Globus pallidus (tissue), 1 donor: ENCODE results near the gene CCDC43.
"Not testable (repeated sequence)": the region's sequence is repeated elsewhere in the genome, so short reads cannot be mapped to it uniquely, and the experiment has no call there.

Experiments used
- DNase-seq: peaks from one replicate; pipeline ENCODE4 v3.0.0-alpha.2; 2015; ENCODE audit warnings: low spot score

The CCDC43 gene

DNA sequence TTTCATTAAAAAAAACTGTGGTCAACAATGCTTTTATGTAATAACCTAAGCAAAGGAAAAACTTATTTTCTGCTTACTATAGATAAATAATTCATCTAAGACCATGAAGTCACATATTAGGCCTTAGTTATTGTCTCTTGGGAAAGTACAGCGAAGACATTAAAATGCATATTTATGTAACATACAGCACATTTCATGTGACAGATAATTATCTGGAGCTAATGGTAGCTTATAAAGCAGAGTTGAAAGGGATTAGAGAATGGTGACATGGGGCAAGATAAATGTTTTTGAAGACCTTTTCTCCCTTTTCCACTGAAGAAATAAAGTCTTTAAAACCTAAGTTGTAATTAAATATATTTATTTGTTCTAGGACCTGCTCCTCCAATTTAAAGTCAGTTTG lies 23.6 kb downstream of the CCDC43 start:
- DNase-seq = no peak

DNA sequence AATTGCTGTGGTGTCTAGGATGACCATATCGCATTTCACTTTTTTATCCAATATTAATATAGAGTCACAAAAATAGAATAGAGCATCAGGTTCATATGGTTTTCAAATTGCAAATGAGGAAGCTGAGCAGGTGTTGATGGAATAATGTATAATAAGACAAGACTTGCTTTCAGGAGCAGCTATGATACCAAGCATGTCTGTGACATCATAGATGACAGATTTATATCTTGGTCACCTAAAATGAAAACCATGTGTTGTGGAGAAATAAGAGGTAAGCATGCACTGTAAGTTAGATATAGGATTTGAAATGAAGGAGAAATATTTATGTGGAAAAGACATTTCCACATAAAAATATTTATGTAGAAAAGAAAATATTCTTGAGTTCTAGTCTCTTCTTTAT lies 24.7 kb downstream of the CCDC43 start:
- DNase-seq = no peak

- no peak for DNase-seq
These were observed 26.5 kb downstream of the CCDC43 start for GRCh38 chr17:44663095-44663494.

- no peak for DNase-seq
These were observed 27.7 kb downstream of the CCDC43 start for GRCh38 chr17:44661835-44662234.

GRCh38 chr17:44655983-44656710 lies 33.4 kb downstream of the CCDC43 start, which contains the start of gene MEIOC:
Gene MEIOC, plus strand, starts transcription at chr17:44656468. Its CDS starts 146 bp downstream, at chr17:44656614.
- DNase-seq = no peak

DNA sequence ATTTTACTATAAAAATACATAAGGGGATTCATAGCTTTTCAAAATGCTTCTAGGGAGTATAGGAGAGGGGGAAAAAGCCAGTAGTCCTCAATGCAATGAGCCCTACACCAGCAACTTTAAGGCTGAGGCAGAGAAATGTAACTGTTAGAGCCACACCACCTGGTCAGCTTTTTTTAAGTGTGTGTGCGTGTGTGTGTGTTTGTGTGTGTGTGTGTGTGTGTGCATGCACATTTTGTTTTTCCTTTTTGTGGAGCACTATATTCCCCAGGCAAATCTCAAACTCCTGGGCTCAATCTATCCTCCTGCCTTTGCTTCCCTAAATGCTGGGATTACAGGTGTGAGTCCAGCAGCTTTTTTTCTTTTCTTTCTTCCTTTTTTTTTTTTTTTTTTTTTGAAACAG lies 35.6 kb downstream of the CCDC43 start:
- no peak for DNase-seq

GRCh38 chr17:44653384-44653783 lies 36.2 kb downstream of the CCDC43 start:
- DNase-seq = no peak

- DNase-seq = no peak
These were observed 36.8 kb downstream of the CCDC43 start for GRCh38 chr17:44652727-44653126.

GRCh38 chr17:44651228-44651627 lies 38.3 kb downstream of the CCDC43 start:
- no peak for DNase-seq

DNA sequence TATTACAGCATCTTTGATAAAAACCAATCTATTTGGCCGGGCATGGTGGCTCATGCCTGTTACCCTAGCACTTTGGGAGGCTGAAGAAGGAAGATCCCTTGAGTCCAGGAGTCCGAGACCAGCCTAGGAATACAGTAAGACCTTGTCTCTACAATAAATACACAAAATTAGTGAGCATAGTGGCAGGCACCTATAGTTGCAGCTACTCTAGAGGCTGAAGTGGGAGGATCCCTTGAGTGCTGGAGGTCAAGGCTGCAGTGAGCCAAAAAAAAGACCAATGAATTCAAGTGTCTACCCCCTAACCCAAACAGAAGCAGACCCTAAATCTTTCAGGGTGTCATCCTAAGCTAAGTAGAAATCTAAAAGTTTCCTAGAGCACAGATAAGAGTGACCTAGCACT lies 40.6 kb downstream of the CCDC43 start:
- no peak for DNase-seq

DNA sequence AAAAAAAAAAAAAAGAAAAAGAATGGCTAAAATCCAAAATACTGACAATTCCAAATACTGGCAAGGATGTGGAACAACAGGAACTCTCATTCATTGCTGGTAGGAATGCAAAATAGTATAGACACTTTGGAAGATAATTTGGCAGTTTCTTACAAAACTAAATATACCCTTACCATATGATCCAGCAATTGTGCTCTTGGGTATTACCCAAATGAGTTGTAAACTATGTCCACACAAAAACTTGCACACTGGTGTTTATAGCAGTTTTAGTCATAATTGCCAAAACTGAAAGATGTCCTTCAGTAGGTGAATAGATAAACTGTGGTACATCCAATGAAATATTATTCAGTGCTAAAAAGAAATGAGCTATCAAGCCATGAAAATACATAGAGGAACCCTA lies 41.8 kb downstream of the CCDC43 start:
- no peak for DNase-seq

GRCh38 chr17:44646280-44646679 lies 43.3 kb downstream of the CCDC43 start:
- no peak for DNase-seq

GRCh38 chr17:44645341-44645740 lies 44.2 kb downstream of the CCDC43 start:
- no peak for DNase-seq

DNA sequence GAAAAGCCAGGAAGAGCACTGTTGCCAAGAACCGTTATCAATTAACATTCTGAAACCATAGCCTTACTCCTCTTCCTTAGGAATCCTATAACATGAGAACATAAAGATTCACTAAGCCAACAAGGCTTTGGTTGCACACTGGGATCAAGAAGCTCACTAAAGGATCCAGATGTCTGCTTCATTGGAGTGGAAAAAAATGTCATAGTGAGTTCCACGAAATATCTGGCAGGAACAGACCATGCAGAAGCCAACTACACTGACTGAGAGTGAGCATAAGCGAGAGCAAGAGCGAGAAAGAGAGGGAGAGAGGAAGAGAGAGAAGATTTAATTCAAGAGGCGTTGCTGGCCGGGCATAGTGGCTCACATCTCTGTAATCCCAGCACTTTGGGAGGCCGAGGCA lies 46.7 kb downstream of the CCDC43 start:
- no peak for DNase-seq

DNA sequence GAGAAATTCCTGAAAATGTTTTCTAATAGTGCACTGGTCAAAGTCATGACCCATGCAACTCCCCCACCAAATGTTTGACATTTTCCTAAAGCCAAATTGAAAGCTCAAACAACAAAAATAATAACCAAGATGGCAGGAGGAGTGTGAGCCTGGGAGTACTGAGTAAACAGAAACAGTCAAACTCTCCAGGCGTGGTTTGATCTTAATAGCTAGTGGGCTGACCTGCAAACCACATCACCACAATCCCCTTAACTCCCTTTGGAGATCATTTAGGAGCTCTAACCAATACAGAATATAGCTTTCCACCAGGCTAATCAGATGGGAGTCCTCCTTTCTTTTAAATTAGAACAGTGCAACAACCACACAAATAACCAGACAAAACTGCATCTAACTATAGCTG lies 52.5 kb downstream of the CCDC43 start:
- DNase-seq = no peak

- peak; percentile 5 for DNase-seq
These were observed 53.0 kb downstream of the CCDC43 start for GRCh38 chr17:44636562-44636961.

DNA sequence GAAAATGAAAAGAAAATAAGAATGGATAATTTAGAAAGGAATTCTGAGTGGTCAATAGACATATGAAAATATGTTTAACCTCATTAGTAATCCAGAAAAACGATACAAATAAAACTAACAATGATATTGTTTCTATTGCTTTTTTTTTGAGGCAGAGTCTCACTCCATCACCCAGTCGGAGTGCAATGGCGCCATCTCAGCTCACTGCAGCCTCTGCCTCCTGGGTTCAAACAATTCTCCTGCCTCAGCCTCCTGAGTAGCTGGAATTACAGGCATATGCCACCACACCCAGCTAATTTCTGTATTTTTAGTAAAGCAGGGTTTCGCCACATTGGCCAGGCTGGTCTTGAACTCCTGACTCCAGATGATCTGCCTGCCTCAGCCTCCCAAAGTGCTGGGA lies 55.2 kb downstream of the CCDC43 start:
- not testable (repeated sequence) for DNase-seq

DNA sequence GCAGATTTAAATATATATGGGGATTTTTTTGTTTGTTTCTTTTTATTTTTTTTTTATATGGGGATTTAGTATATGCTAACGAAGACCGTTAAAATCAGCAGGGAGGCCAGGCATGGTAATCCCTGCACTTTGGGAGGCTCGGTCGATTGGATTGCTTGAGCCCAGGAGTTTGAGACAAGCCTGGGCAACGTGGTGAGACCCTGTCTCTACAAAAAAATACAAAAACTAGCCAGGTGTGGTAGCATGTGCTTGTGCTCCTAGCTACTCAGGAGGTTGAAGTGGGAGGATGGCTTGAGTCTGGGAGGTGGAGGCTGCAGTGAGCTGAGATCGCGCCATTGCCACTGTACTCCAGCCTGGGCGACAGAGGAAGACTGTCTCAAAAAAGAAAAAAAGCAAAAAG lies 55.6 kb downstream of the CCDC43 start:
- DNase-seq = no peak

DNA sequence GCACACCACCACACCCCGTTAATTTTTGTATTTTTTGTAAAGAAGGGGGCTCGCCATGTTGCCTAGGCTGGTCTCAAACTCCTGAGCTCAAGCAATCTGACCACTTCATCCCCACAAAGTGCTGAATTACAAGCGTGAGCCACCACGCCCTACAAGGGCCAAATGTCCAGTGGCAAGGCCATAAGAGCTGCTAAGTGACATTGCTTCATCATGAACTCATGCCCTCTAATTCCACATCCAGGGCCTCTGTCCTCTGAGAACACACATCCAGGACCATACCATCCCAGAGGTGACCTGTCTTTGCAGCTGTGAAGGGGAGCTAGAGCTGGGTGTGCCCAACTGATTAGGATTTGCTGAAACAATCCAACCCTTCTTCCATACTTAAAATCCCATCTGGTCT lies 58.9 kb downstream of the CCDC43 start:
- no peak for DNase-seq

- no peak for DNase-seq
These were observed 60.3 kb downstream of the CCDC43 start for GRCh38 chr17:44629314-44629713.

DNA sequence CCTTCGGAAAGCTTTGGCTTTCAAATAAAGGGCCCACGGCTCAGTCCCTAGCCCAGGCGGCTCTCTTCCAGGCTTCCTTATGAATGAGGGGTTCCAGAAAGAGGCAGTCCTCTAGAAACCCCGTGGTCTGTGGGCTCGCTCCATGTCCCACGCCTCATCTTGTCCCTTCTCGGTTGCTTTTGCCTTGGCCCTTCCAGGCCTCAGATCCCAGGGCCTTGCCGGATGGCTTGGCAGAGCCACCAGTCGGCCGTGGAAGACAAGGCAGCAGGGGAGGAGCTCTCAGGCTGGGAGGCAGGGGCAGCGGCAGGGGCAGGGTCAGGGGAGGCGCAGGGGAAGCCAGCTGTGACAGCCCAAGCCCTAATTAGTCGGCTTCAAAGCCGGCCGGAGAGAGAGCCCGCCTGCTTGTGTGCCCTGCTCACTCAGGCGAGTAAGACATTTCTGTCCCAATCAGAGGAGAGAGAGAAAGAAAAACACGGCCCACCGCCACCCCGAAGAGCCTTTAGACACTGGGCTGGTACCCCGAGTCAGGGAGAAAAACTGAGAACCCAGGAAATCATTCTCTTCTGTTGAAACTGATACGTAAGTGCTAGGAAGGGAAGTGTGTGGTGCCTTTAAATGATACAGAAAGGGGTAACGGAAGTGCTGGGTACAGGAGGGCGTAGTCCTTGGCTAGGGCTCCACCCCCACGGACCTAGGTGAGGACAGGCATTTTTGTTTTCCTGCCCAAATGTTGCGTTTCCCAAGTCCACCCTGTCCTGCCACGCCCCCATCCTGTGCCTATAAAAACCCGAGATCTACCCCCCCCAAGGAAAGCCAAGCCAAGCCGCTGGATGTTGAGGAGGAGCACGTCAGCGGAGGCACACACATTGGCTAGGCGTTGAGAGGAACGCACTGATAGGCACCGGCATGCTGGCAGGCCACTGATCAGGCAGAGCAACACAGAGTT lies 61.1 kb downstream of the CCDC43 start:
- peak; percentile 9 for DNase-seq

- DNase-seq = no peak
These were observed 61.9 kb downstream of the CCDC43 start for GRCh38 chr17:44627513-44628242.
